Measurements from ENCODE around the gene C1orf21. TPM values are rescaled to one million over a fixed set of nuclear protein-coding genes. Genes with fewer than 3 reads are reported as not detected.

The C1orf21 gene
- polyA plus RNA-seq, 3 donors, result 0.23 to 1.1 (median 0.28) TPM

DNA sequence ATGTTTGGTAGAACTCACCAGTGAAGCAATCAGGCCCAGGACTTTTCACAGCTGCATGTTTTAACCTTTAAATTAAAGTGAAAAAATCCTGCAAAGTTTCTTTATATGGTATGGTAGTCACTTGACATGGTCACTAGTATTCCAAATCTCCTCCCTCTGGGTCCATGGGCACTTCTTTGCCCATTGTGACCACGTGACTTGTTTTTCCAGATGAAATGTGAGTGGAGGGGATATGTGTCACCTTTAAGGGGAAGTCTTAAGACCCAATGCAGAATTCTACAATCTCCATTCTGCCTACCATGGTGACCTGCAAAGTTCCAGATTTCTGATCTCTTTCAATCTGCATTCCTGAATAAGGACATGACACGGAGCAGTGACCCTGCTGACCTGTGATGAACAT is 152.8 kb downstream of the C1orf21 start:
- Histone ChIP-seq H3K9ac (ENCODE audit: insufficient read depth, low read length, poor library complexity, severe bottlenecking) (no peak overlapping the region), H3K27ac (ENCODE audit: low read depth in 1 of 2, low read length in 2 of 2) (no peak overlapping the region), H3K27me3 (ENCODE audit: control insufficient read depth in 2 of 2, insufficient read depth in 2 of 2, low read length in 2 of 2) (no peaks in the 10 kb centered on the region), H3K9me3 (replicated peaks in 1 of 2; ENCODE audit: control insufficient read depth in 1 of 2, insufficient read depth in 1 of 2, low read length in 2 of 2) (peaks cover 0 to 6% of the 10 kb centered on the region in 2 donors), H3K36me3 (replicated peaks in 1 of 2; ENCODE audit: control insufficient read depth in 1 of 2, insufficient read depth in 2 of 2, low read length in 2 of 2) (peaks cover 0 to 4% of the 10 kb centered on the region in 2 donors), H3K4me1 (ENCODE audit: control insufficient read depth in 1 of 2, insufficient read depth in 2 of 2, low read length in 2 of 2) (no peaks in the 10 kb centered on the region), H2AFZ (ENCODE audit: insufficient read depth, low read depth, low read length, poor library complexity, severe bottlenecking) (no peak overlapping the region), H3K4me2 (replicated peaks; ENCODE audit: extremely low read depth, low read length, poor library complexity, severe bottlenecking) (no peak overlapping the region), H3K4me3 (replicated peaks in 1 of 3; ENCODE audit: low read depth in 2 of 3, low read length in 3 of 3) (no peak overlapping the region), H3K79me2 (ENCODE audit: insufficient read depth, low read length) (no peaks in the 10 kb centered on the region), H4K20me1 (ENCODE audit: insufficient read depth, low read length) (no peaks in the 10 kb centered on the region)
- Mint-ChIP-seq H3K36me3 (peaks cover 0 to 6% of the 10 kb centered on the region in 2 donors), H3K4me1 (no peaks in the 10 kb centered on the region), H3K27ac (no peak overlapping the region), H3K9me3 (peaks cover 2 to 18% (median 9%) of the 10 kb centered on the region in 7 donors), H3K27me3 (ENCODE audit: low read depth in 3 of 3) (peaks cover 0 to 2% (median 0%) of the 10 kb centered on the region in 3 donors), H3K4me3 (no peak overlapping the region)
- WGBS (ENCODE audit: insufficient coverage), result no CpG with 5 or more reads among the region's 2 CpGs
- no peak for TF ChIP-seq CTCF (IDR thresholded peaks at IDR 0.05)
- no peak for DNase-seq
- intact Hi-C loops (cut with micrococcal nuclease), result no loop called here

GRCh38 chr1:184541537-184542152 is 154.8 kb downstream of the C1orf21 start:
- Mint-ChIP-seq H3K9me3 (peaks cover 0 to 14% (median 5%) of the 10 kb centered on the region in 7 donors), H3K36me3 (no peaks in the 10 kb centered on the region), H3K27me3 (ENCODE audit: low read depth in 3 of 3) (no peaks in the 10 kb centered on the region), H3K27ac (no peak overlapping the region), H3K4me1 (no peaks in the 10 kb centered on the region), H3K4me3 (no peak overlapping the region)
- Histone ChIP-seq H3K36me3 (replicated peaks in 1 of 2; ENCODE audit: control insufficient read depth in 1 of 2, insufficient read depth in 2 of 2, low read length in 2 of 2) (no peaks in the 10 kb centered on the region), H3K27ac (ENCODE audit: low read depth in 1 of 2, low read length in 2 of 2) (no peak overlapping the region), H4K20me1 (ENCODE audit: insufficient read depth, low read length) (no peaks in the 10 kb centered on the region), H3K27me3 (ENCODE audit: control insufficient read depth in 2 of 2, insufficient read depth in 2 of 2, low read length in 2 of 2) (no peaks in the 10 kb centered on the region), H3K4me2 (replicated peaks; ENCODE audit: extremely low read depth, low read length, poor library complexity, severe bottlenecking) (no peak overlapping the region), H3K9ac (ENCODE audit: insufficient read depth, low read length, poor library complexity, severe bottlenecking) (no peak overlapping the region), H3K9me3 (replicated peaks in 1 of 2; ENCODE audit: control insufficient read depth in 1 of 2, insufficient read depth in 1 of 2, low read length in 2 of 2) (no peaks in the 10 kb centered on the region), H3K79me2 (ENCODE audit: insufficient read depth, low read length) (no peaks in the 10 kb centered on the region), H3K4me3 (replicated peaks in 1 of 3; ENCODE audit: low read depth in 2 of 3, low read length in 3 of 3) (no peak overlapping the region), H3K4me1 (ENCODE audit: control insufficient read depth in 1 of 2, insufficient read depth in 2 of 2, low read length in 2 of 2) (no peaks in the 10 kb centered on the region), H2AFZ (ENCODE audit: insufficient read depth, low read depth, low read length, poor library complexity, severe bottlenecking) (no peak overlapping the region)
- TF ChIP-seq CTCF (IDR thresholded peaks at IDR 0.05), result no peak
- WGBS (ENCODE audit: insufficient coverage), result 91% methylated on average over 8 of the region's 9 CpGs
- no peak for DNase-seq
- intact Hi-C loops (cut with micrococcal nuclease), result no loop called here
